ENCODE data around the gene CRYBA4. TPM values are rescaled to one million over a fixed set of nuclear protein-coding genes. Genes with fewer than 3 reads are reported as not detected.
"Not testable (repeated sequence)": the region's sequence is repeated elsewhere in the genome, so short reads cannot be mapped to it uniquely, and the experiment has no call there.

Gene CRYBA4
- total RNA-seq, 2 experiments from 2014 or later = not detected

- ChIA-PET POLR2A (interaction anchor here (0.7 to 1.1 kb wide), 2 partner anchors 16 to 34 kb away, joined by 3 to 4 read pairs; no protein-coding TSS in a partner anchor), CTCF (no interaction called here)
- H3K9me3 Mint-ChIP-seq = no peaks in the 10 kb centered on the region
- H3K4me3 ChIP-seq (ENCODE audit: low read length) = no peak overlapping the region
- no peak overlapping the region for H3K27ac Mint-ChIP-seq
- no peak overlapping the region for H3K4me3 Mint-ChIP-seq
- H3K27me3 ChIP-seq (ENCODE audit: control insufficient read depth in 1 of 2, insufficient read depth in 2 of 2, low read length in 2 of 2) = no peaks in the 10 kb centered on the region
- DNase-seq = peak in 6 of 14 experiments; percentile 2 to 80 (median 40)
- no peaks in the 10 kb centered on the region for H3K9me3 ChIP-seq (ENCODE audit: control insufficient read depth in 1 of 2, insufficient read depth in 1 of 2, low read length in 2 of 2)
- intact Hi-C loops (cut with DNase I, micrococcal nuclease) = no loop called here
- H3K4me1 Mint-ChIP-seq (ENCODE audit: low read depth) = peaks cover 9% of the 10 kb centered on the region
- no peak for ATAC-seq (ENCODE audit: poor library complexity)
- H3K4me1 ChIP-seq (ENCODE audit: insufficient read depth, low read length) = peaks cover 22% of the 10 kb centered on the region
- H3K27ac ChIP-seq (ENCODE audit: low read depth in 1 of 2, low read length in 2 of 2) = peak overlapping the region in 1 of 2 donors; percentile 23
- no peak for TF ChIP-seq CTCF (IDR thresholded peaks at IDR 0.05)
- no peaks in the 10 kb centered on the region for H3K36me3 Mint-ChIP-seq (ENCODE audit: low read depth)
- no peaks in the 10 kb centered on the region for H3K27me3 Mint-ChIP-seq
- no peaks in the 10 kb centered on the region for H3K36me3 ChIP-seq (ENCODE audit: insufficient read depth, low read length)
These were observed 11.4 kb upstream of the CRYBA4 start for GRCh38 chr22:26610072-26610958.

GRCh38 chr22:26610996-26611395, 10.8 kb upstream of the CRYBA4 start:
- DNase-seq (no peak), ATAC-seq (ENCODE audit: poor library complexity) (no peak)
- intact Hi-C loops (cut with DNase I, micrococcal nuclease) = no loop called here
- Histone ChIP-seq H3K27me3 (ENCODE audit: control insufficient read depth in 1 of 2, insufficient read depth in 2 of 2, low read length in 2 of 2) (no peaks in the 10 kb centered on the region), H3K9me3 (ENCODE audit: control insufficient read depth in 1 of 2, insufficient read depth in 1 of 2, low read length in 2 of 2) (no peaks in the 10 kb centered on the region), H3K4me3 (ENCODE audit: low read length) (no peak overlapping the region), H3K36me3 (ENCODE audit: insufficient read depth, low read length) (no peaks in the 10 kb centered on the region), H3K27ac (ENCODE audit: low read depth in 1 of 2, low read length in 2 of 2) (no peak overlapping the region), H3K4me1 (ENCODE audit: insufficient read depth, low read length) (peaks cover 22% of the 10 kb centered on the region)
- ChIA-PET CTCF (no interaction called here), POLR2A (interaction anchor here (0.7 to 1.1 kb wide), 2 partner anchors 17 to 33 kb away, joined by 3 to 4 read pairs; no protein-coding TSS in a partner anchor)
- Mint-ChIP-seq H3K27ac (no peak overlapping the region), H3K9me3 (no peaks in the 10 kb centered on the region), H3K27me3 (no peaks in the 10 kb centered on the region), H3K4me1 (ENCODE audit: low read depth) (peaks cover 9% of the 10 kb centered on the region), H3K36me3 (ENCODE audit: low read depth) (no peaks in the 10 kb centered on the region), H3K4me3 (no peak overlapping the region)
- no peak for TF ChIP-seq CTCF (IDR thresholded peaks at IDR 0.05)

- no peaks in the 10 kb centered on the region for H3K36me3 Mint-ChIP-seq (ENCODE audit: low read depth)
- peaks cover 9% of the 10 kb centered on the region for H3K4me1 Mint-ChIP-seq (ENCODE audit: low read depth)
- H3K9me3 Mint-ChIP-seq = no peaks in the 10 kb centered on the region
- CTCF ChIA-PET = no interaction called here
- ATAC-seq (ENCODE audit: poor library complexity) (no peak), DNase-seq (no peak)
- POLR2A ChIA-PET = no interaction called here
- intact Hi-C loops (cut with DNase I, micrococcal nuclease) = no loop called here
- no peaks in the 10 kb centered on the region for H3K27me3 Mint-ChIP-seq
- no peak overlapping the region for H3K27ac ChIP-seq (ENCODE audit: low read depth in 1 of 2, low read length in 2 of 2)
- H3K27ac Mint-ChIP-seq = no peak overlapping the region
- H3K27me3 ChIP-seq (ENCODE audit: control insufficient read depth in 1 of 2, insufficient read depth in 2 of 2, low read length in 2 of 2) = no peaks in the 10 kb centered on the region
- H3K4me3 Mint-ChIP-seq = no peak overlapping the region
- H3K4me1 ChIP-seq (ENCODE audit: insufficient read depth, low read length) = peaks cover 22% of the 10 kb centered on the region
- H3K4me3 ChIP-seq (ENCODE audit: low read length) = no peak overlapping the region
- no peaks in the 10 kb centered on the region for H3K36me3 ChIP-seq (ENCODE audit: insufficient read depth, low read length)
- TF ChIP-seq CTCF (IDR thresholded peaks at IDR 0.05) = no peak
- no peaks in the 10 kb centered on the region for H3K9me3 ChIP-seq (ENCODE audit: control insufficient read depth in 1 of 2, insufficient read depth in 1 of 2, low read length in 2 of 2)
These were observed 9.1 kb upstream of the CRYBA4 start for GRCh38 chr22:26612652-26613051.

- H3K4me3 ChIP-seq (ENCODE audit: low read length); ATAC-seq (ENCODE audit: poor library complexity); H3K9me3 Mint-ChIP-seq; H3K27me3 ChIP-seq (ENCODE audit: control insufficient read depth in 1 of 2, insufficient read depth in 2 of 2, low read length in 2 of 2); H3K27ac Mint-ChIP-seq; H3K27ac ChIP-seq (ENCODE audit: low read depth in 1 of 2, low read length in 2 of 2); intact Hi-C loops (cut with DNase I, micrococcal nuclease); POLR2A ChIA-PET; H3K36me3 Mint-ChIP-seq (ENCODE audit: low read depth); CTCF ChIA-PET; H3K36me3 ChIP-seq (ENCODE audit: insufficient read depth, low read length); H3K9me3 ChIP-seq (ENCODE audit: control insufficient read depth in 1 of 2, insufficient read depth in 1 of 2, low read length in 2 of 2); DNase-seq; H3K4me1 Mint-ChIP-seq (ENCODE audit: low read depth); H3K4me3 Mint-ChIP-seq; H3K27me3 Mint-ChIP-seq: not testable (repeated sequence)
- H3K4me1 ChIP-seq (ENCODE audit: insufficient read depth, low read length) = peaks cover 22% of the 10 kb centered on the region
These were observed 8.0 kb upstream of the CRYBA4 start for GRCh38 chr22:26613753-26614152.
